BJ (cell line): Measurements from ENCODE around the gene CUL9. TPM values are rescaled to one million over a fixed set of nuclear protein-coding genes. Genes with fewer than 3 reads are reported as not detected.

Experiments
- CTCF ChIA-PET: fragments of 350-600 bp; formaldehyde crosslinking; extraction: SDS; loops from one replicate; lab custom pipeline; 2021; ENCODE audit warnings: antibody characterized with exemption, inconsistent platforms; lab: Yijun Ruan, JAX
- POLR2A ChIA-PET: fragments of 300-600 bp; sonication (Branson Sonifier 250); formaldehyde crosslinking; extraction: SDS; loops from one replicate; lab custom pipeline; 2021; ENCODE audit warnings: antibody characterized with exemption; lab: Charles Lee
- DNase-seq: peaks from one replicate; pipeline ENCODE4 v3.0.0-alpha.2; 2011; ENCODE audit warnings: low read depth
- H3K27me3 ChIP-seq: 2 replicates; pipeline ENCODE4 v1.6.0; 2011; ENCODE audit warnings: low read length; ENCODE audit not compliant: control insufficient read depth, insufficient read depth
- H3K36me3 ChIP-seq: 2 replicates; pipeline ENCODE4 v1.5.1; 2011; ENCODE audit warnings: low read length; ENCODE audit not compliant: control insufficient read depth, insufficient read depth
- H3K4me3 ChIP-seq: 2 replicates; pipeline ENCODE4 v1.5.1; 2011; ENCODE audit warnings: low read depth, mild to moderate bottlenecking, control low read depth, low read length
- CTCF ChIP-seq: IDR thresholded peaks from 2 replicates; pipeline ENCODE4 v1.5.1; 2011; ENCODE audit warnings: low read depth, mild to moderate bottlenecking, control low read depth, inconsistent platforms, low read length, moderate library complexity; ENCODE audit not compliant: insufficient read depth
- polyA plus RNA-seq: library from polyadenylated mRNA; depleted of rRNA; stranded (reverse); fragments of >200 nt; gene quantifications from 2 replicates; pipeline ENCODE4 v1.2.3, GENCODE V29; 2011

CUL9 gene
- polyA plus RNA-seq, 1 experiment: 12.4 TPM

DNA sequence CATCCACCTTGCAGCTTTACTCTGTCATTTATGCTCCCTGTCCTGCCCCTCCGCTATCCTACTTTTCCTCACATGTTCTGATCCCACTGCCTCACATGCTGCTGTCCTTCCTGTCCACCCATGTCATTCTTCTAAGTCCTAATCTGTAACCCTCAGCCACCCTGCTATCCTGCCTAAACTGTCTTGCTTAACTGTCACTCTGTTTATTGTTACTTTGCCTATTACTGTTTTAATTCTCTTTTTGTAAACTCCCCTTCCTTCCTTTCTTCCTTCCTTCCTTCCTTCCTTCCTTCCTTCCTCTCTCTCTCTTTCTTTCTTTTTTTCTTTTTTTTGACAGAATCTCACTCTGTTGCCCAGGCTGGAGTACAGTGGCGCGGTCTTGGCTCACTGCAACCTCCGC, 1.4 kb downstream of the CUL9 start:
- H3K27me3 ChIP-seq: no peaks in the 10 kb centered on the region
- peaks cover 29% of the 10 kb centered on the region for H3K36me3 ChIP-seq
- H3K4me3 ChIP-seq: no peak overlapping the region
- DNase-seq: no peak
- POLR2A ChIA-PET: no interaction called here
- TF ChIP-seq CTCF: no peak
- CTCF ChIA-PET: no interaction called here

GRCh38 chr6:43184268-43184985, 2.4 kb downstream of the CUL9 start:
- H3K27me3 ChIP-seq: no peaks in the 10 kb centered on the region
- no peak for TF ChIP-seq CTCF
- no peak for DNase-seq
- peaks cover 21% of the 10 kb centered on the region for H3K36me3 ChIP-seq
- CTCF ChIA-PET: interaction anchor here (1.1 kb wide), 1 partner anchor 44 kb away, joined by 3 read pairs; the partner anchor contains the start of gene DNPH1
- POLR2A ChIA-PET: no interaction called here
- no peak overlapping the region for H3K4me3 ChIP-seq

DNA sequence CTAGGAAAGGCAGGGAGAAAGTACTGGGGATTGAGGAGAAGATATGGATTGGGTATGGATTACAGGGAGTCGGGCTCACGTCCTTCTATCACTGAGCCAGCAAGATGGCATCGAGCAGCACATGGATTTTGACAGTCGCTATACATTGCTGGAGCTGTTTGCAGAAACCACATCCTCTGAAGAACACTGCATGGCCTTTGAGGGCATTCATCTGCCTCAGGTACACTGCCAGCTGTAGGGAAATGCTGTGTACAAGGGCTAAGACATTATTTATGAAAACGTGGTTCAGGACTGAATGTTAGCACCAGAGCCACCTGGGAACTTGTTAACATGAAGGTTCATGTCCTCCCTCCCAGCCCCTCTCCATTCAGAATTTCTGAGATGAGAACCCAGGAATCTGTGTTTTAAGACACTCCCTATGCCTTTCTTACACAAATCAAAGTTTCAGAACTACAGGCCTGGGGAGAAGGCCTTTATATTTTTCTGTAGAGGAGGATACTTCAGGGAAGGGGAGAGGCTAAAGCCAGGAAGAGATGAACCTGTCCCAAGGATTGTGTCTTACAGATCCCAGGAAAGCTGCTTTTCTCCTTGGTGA, 3.5 kb downstream of the CUL9 start:
- ChIA-PET CTCF (no interaction called here), POLR2A (no interaction called here)
- no peak overlapping the region for H3K4me3 ChIP-seq
- no peak for TF ChIP-seq CTCF
- H3K36me3 ChIP-seq: peaks cover 16% of the 10 kb centered on the region
- H3K27me3 ChIP-seq: no peaks in the 10 kb centered on the region
- DNase-seq: no peak

DNA sequence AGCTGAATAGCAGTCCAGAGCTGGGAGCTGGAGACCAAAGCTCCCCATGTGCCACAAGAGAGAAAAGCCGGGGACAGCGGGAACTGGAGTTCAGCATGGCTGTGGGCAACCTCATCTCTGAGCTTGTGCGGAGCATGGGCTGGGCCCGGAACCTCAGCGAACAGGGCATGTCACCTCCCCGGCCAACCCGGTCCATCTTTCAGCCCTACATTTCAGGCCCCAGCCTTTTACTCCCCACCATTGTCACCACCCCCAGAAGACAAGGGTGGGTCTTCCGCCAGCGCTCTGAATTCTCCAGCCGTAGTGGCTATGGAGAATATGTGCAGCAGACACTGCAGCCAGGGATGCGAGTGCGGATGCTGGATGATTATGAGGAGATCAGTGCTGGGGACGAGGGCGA, 4.0 kb downstream of the CUL9 start:
- CTCF ChIA-PET: no interaction called here
- POLR2A ChIA-PET: no interaction called here
- Histone ChIP-seq H3K27me3 (no peaks in the 10 kb centered on the region), H3K4me3 (no peak overlapping the region), H3K36me3 (peaks cover 15% of the 10 kb centered on the region)
- no peak for DNase-seq
- no peak for TF ChIP-seq CTCF

GRCh38 chr6:43186706-43187105, 4.7 kb downstream of the CUL9 start:
- POLR2A ChIA-PET: no interaction called here
- Histone ChIP-seq H3K36me3 (peaks cover 15% of the 10 kb centered on the region), H3K27me3 (no peaks in the 10 kb centered on the region), H3K4me3 (no peak overlapping the region)
- DNase-seq: no peak
- TF ChIP-seq CTCF: no peak
- CTCF ChIA-PET: no interaction called here
